Activated naive CD8-positive, alpha-beta T cell treated with anti-CD3 and anti-CD28 coated beads for 36 hours (primary cell): ENCODE data around the gene UBE2R2. TPM values are rescaled to one million over a fixed set of nuclear protein-coding genes. Genes with fewer than 3 reads are reported as not detected.
"Not testable (repeated sequence)": the region's sequence is repeated elsewhere in the genome, so short reads cannot be mapped to it uniquely, and the experiment has no call there.

Experiments used
- DNase-seq: peaks from one replicate; pipeline ENCODE4 v3.0.0; 2021
- H3K27ac Mint-ChIP-seq: one replicate; pipeline ENCODE4 v1.8.0; 2022; ENCODE audit warnings: mild to moderate bottlenecking, moderate library complexity, mixed read lengths
- H3K27me3 Mint-ChIP-seq: one replicate; pipeline ENCODE4 v1.8.0; 2022; ENCODE audit warnings: mild to moderate bottlenecking, mixed read lengths
- H3K36me3 Mint-ChIP-seq: one replicate; pipeline ENCODE4 v1.8.0; 2021; ENCODE audit warnings: mild to moderate bottlenecking, mixed read lengths
- H3K4me1 Mint-ChIP-seq: one replicate; pipeline ENCODE4 v1.8.0; 2021; ENCODE audit warnings: mixed read lengths
- H3K4me3 Mint-ChIP-seq: one replicate; pipeline ENCODE4 v1.8.0; 2022; ENCODE audit warnings: mild to moderate bottlenecking, moderate library complexity, mixed read lengths
- H3K9me3 Mint-ChIP-seq: one replicate; pipeline ENCODE4 v1.8.0; 2022; ENCODE audit warnings: mixed read lengths
- total RNA-seq, 2 experiments: library from RNA; stranded (reverse); gene quantifications; one replicate each; pipeline ENCODE4 v1.2.3, GENCODE V29; 2021

UBE2R2 gene
- total RNA-seq, 2 experiments from 2014 or later: 34.5 to 36.2 TPM

GRCh38 chr9:33847894-33848205, 30.9 kb downstream of the UBE2R2 start:
- not testable (repeated sequence) for H3K4me3 Mint-ChIP-seq, H3K27ac Mint-ChIP-seq, DNase-seq, H3K27me3 Mint-ChIP-seq, H3K9me3 Mint-ChIP-seq
- Mint-ChIP-seq H3K4me1 (peaks cover 26% of the 10 kb centered on the region), H3K36me3 (peaks cover 11% of the 10 kb centered on the region)

- no peak overlapping the region for H3K27ac Mint-ChIP-seq
- H3K27me3 Mint-ChIP-seq: no peaks in the 10 kb centered on the region
- H3K4me1 Mint-ChIP-seq: peaks cover 26% of the 10 kb centered on the region
These were observed 33.3 kb downstream of the UBE2R2 start for GRCh38 chr9:33850267-33850629.

GRCh38 chr9:33850677-33851076, 33.7 kb downstream of the UBE2R2 start:
- no peaks in the 10 kb centered on the region for H3K27me3 Mint-ChIP-seq
- peaks cover 7% of the 10 kb centered on the region for H3K36me3 Mint-ChIP-seq
- no peak overlapping the region for H3K4me3 Mint-ChIP-seq
- H3K27ac Mint-ChIP-seq: no peak overlapping the region
- peaks cover 30% of the 10 kb centered on the region for H3K4me1 Mint-ChIP-seq
- H3K9me3 Mint-ChIP-seq: no peaks in the 10 kb centered on the region
- DNase-seq: no peak

More at GRCh38 chr9:33850267-33850629, 33.3 kb downstream of the UBE2R2 start:
- DNase-seq: no peak
- Mint-ChIP-seq H3K36me3 (peaks cover 8% of the 10 kb centered on the region), H3K4me3 (no peak overlapping the region), H3K9me3 (no peaks in the 10 kb centered on the region)

GRCh38 chr9:33851301-33851700, 34.3 kb downstream of the UBE2R2 start:
- Mint-ChIP-seq H3K4me3 (no peak overlapping the region), H3K27ac (no peak overlapping the region), H3K4me1 (peaks cover 30% of the 10 kb centered on the region), H3K27me3 (no peaks in the 10 kb centered on the region), H3K9me3 (no peaks in the 10 kb centered on the region), H3K36me3 (peaks cover 8% of the 10 kb centered on the region)
- DNase-seq: no peak

- no peak overlapping the region for H3K27ac Mint-ChIP-seq
- peaks cover 26% of the 10 kb centered on the region for H3K4me1 Mint-ChIP-seq
- H3K36me3 Mint-ChIP-seq: peaks cover 10% of the 10 kb centered on the region
- H3K4me3 Mint-ChIP-seq: no peak overlapping the region
- no peaks in the 10 kb centered on the region for H3K27me3 Mint-ChIP-seq
- H3K9me3 Mint-ChIP-seq: no peaks in the 10 kb centered on the region
- DNase-seq: peak; percentile 20
These were observed 35.4 kb downstream of the UBE2R2 start for GRCh38 chr9:33852216-33852826.

- H3K9me3 Mint-ChIP-seq: no peaks in the 10 kb centered on the region
- no peak overlapping the region for H3K27ac Mint-ChIP-seq
- H3K4me1 Mint-ChIP-seq: peaks cover 30% of the 10 kb centered on the region
- no peak overlapping the region for H3K4me3 Mint-ChIP-seq
- no peaks in the 10 kb centered on the region for H3K27me3 Mint-ChIP-seq
- peaks cover 15% of the 10 kb centered on the region for H3K36me3 Mint-ChIP-seq
- DNase-seq: no peak
These were observed 39.3 kb downstream of the UBE2R2 start for GRCh38 chr9:33856247-33856646.

GRCh38 chr9:33858423-33858822, 41.5 kb downstream of the UBE2R2 start:
- no peaks in the 10 kb centered on the region for H3K9me3 Mint-ChIP-seq

GRCh38 chr9:33860200-33860871, 43.4 kb downstream of the UBE2R2 start:
- H3K4me1 Mint-ChIP-seq: peaks cover 26% of the 10 kb centered on the region

More at GRCh38 chr9:33858423-33858822, 41.5 kb downstream of the UBE2R2 start:
- DNase-seq: no peak
- Mint-ChIP-seq H3K27ac (no peak overlapping the region), H3K36me3 (peaks cover 24% of the 10 kb centered on the region), H3K27me3 (no peaks in the 10 kb centered on the region), H3K4me1 (peaks cover 31% of the 10 kb centered on the region), H3K4me3 (no peak overlapping the region)

GRCh38 chr9:33861917-33862453, 45.0 kb downstream of the UBE2R2 start:
- Mint-ChIP-seq H3K9me3 (no peaks in the 10 kb centered on the region), H3K4me1 (peaks cover 28% of the 10 kb centered on the region), H3K36me3 (peaks cover 16% of the 10 kb centered on the region), H3K4me3 (no peak overlapping the region), H3K27me3 (no peaks in the 10 kb centered on the region), H3K27ac (no peak overlapping the region)
- no peak for DNase-seq

More at GRCh38 chr9:33860200-33860871, 43.4 kb downstream of the UBE2R2 start:
- DNase-seq: no peak
- H3K36me3 Mint-ChIP-seq: peaks cover 19% of the 10 kb centered on the region
- no peaks in the 10 kb centered on the region for H3K27me3 Mint-ChIP-seq
- H3K9me3 Mint-ChIP-seq: no peaks in the 10 kb centered on the region
- no peak overlapping the region for H3K4me3 Mint-ChIP-seq
- H3K27ac Mint-ChIP-seq: peak overlapping the region; percentile 58

GRCh38 chr9:33863027-33863426, 46.1 kb downstream of the UBE2R2 start:
- H3K4me3 Mint-ChIP-seq, H3K9me3 Mint-ChIP-seq, H3K27me3 Mint-ChIP-seq, DNase-seq, H3K27ac Mint-ChIP-seq: not testable (repeated sequence)
- Mint-ChIP-seq H3K36me3 (peaks cover 16% of the 10 kb centered on the region), H3K4me1 (peaks cover 38% of the 10 kb centered on the region)

GRCh38 chr9:33867747-33868439, 50.9 kb downstream of the UBE2R2 start:
- Mint-ChIP-seq H3K9me3 (no peaks in the 10 kb centered on the region), H3K4me1 (peaks cover 24% of the 10 kb centered on the region), H3K36me3 (peaks cover 7% of the 10 kb centered on the region), H3K4me3 (no peak overlapping the region), H3K27ac (no peak overlapping the region), H3K27me3 (no peaks in the 10 kb centered on the region)
- no peak for DNase-seq

GRCh38 chr9:33868440-33868973, 51.5 kb downstream of the UBE2R2 start:
- Mint-ChIP-seq H3K36me3 (peaks cover 3% of the 10 kb centered on the region), H3K27ac (no peak overlapping the region), H3K4me1 (peaks cover 24% of the 10 kb centered on the region), H3K27me3 (no peaks in the 10 kb centered on the region), H3K4me3 (no peak overlapping the region), H3K9me3 (no peaks in the 10 kb centered on the region)
- no peak for DNase-seq

GRCh38 chr9:33869243-33869642, 52.3 kb downstream of the UBE2R2 start:
- peaks cover 24% of the 10 kb centered on the region for H3K4me1 Mint-ChIP-seq
- not testable (repeated sequence) for H3K9me3 Mint-ChIP-seq, H3K36me3 Mint-ChIP-seq, H3K4me3 Mint-ChIP-seq, H3K27me3 Mint-ChIP-seq, DNase-seq, H3K27ac Mint-ChIP-seq

GRCh38 chr9:33877727-33878489, 60.9 kb downstream of the UBE2R2 start:
- H3K36me3 Mint-ChIP-seq: peaks cover 12% of the 10 kb centered on the region
- no peak overlapping the region for H3K4me3 Mint-ChIP-seq
- H3K27me3 Mint-ChIP-seq: no peaks in the 10 kb centered on the region
- H3K9me3 Mint-ChIP-seq: no peaks in the 10 kb centered on the region
- H3K4me1 Mint-ChIP-seq: peaks cover 36% of the 10 kb centered on the region
- no peak overlapping the region for H3K27ac Mint-ChIP-seq
- DNase-seq: no peak
